NCI-H446 treated with DMSO at 0.1 percent for 48 hours (cell line): ENCODE results near the gene KIF25.

ENCODE experiments used
- DNase-seq: peaks from one replicate; lab custom pipeline; 2025; lab: John Stamatoyannopoulos, UW

KIF25 gene

DNA sequence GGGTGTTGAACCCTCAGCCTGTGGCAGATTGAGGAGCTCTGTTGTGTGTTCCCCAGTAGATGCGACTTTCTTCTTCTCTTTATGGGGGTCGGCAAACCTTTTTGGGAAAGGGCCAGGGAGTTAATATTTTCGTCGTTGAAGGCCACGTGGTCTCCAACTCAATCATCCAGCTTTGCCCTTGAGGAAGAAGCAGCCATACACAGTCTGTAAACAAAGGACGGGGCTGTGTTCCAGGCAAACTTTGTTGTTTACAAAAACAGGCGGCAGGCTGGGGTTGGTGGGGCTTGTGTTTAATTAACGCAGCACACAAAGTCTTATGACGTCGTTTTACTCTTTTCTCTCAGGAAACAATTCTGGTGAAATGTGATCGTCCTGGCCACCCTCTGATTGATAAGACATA lies 20.2 kb downstream of the KIF25 start:
- DNase-seq, result no peak

DNA sequence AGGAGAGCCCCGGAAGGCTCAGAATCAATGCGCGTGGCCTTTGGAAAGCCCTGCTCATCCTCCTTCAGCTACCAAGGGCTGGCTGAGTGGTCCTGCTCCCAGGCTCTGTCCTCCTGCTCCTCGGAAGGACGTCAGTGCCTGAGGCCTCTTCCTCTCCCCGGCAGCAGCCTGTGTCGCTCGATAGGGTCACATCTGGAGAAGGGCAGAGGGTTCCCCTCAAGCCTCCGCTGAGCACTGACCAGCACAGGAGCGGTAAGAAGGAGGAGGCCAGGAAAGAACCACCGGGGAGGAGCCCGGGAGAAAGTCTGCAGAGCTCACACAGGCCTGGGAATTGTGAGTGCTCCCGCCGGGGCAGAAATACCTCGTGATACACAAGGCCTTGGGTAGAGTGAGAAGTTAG lies 21.2 kb downstream of the KIF25 start:
- no peak for DNase-seq

DNA sequence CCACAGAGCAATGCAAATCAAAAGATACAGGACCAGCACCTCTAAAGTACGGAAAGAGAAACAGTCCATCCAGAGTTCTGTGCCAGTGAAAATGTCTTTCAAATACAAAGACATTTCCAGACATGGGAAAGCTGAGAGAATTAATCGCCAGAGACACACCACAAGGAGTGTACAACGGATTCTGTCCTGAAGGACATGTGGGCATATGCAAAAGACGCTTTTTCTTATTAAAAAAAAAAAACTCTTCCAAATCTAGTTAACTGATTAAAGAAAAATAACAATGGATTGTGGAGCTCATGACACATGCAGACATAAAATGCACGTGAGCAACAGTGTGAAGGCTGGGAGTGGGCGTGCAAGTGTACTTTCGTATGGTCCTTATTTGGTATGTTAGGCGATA lies 22.8 kb downstream of the KIF25 start:
- DNase-seq, result no peak

DNA sequence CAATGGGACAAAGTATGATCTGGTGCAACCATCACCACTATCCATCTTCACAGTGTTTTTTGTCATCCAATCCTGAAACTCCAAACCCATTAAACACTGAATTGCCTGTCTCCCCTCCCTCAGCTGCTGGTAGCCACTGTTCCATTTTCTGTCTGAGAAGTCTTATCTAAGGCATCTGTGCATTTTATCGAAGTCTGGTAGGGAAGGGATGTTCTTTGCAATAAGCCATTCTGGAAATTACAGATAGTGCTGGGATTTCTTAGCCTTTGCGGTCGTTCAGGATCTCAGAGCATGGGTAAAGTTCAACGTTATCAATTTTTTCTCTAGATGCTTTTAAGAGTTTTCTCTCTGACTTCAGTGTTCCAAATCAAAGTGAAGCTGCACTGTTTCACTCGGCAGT lies 24.1 kb downstream of the KIF25 start:
- DNase-seq, result no peak

DNA sequence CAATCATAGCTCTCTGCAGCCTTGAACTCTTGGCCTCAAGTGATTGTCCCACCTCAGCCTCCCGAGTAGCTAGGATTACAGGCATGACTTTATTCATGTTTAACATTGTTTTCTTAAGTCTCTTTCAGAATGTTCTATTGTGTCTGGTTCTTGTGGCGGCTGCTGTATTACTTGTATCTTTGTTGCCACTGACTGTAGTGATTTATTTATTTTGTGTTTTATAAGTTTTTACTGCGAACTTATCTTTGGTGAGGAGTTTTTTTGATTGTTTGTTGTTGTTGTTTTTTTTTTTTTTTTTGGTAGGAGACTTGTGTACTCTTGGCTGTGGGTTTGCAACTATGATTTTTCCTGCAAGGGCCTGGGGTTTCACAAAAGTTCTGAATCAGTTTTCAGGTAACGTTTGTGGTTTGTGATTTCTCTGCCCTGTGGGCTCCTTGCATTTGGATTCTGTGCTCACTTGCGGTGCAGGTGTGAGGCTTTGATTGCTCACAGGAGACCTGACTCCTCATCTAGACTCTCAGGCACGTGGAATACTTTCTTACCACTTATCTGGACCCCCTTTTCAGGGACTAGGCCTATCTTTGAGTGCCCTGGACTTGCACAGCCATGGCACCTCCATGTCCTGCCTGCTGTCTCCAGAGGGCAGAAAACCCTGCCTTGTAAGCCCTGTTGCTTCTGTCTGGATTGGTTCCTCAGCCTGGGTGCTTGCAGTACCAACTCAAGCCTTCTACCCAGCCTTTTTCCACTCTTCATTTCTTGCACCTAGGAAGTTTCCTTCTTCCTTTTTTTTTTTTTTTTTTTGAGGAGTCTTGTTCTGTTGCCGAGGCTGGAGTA lies 25.2 kb downstream of the KIF25 start:
- DNase-seq, result no peak

DNA sequence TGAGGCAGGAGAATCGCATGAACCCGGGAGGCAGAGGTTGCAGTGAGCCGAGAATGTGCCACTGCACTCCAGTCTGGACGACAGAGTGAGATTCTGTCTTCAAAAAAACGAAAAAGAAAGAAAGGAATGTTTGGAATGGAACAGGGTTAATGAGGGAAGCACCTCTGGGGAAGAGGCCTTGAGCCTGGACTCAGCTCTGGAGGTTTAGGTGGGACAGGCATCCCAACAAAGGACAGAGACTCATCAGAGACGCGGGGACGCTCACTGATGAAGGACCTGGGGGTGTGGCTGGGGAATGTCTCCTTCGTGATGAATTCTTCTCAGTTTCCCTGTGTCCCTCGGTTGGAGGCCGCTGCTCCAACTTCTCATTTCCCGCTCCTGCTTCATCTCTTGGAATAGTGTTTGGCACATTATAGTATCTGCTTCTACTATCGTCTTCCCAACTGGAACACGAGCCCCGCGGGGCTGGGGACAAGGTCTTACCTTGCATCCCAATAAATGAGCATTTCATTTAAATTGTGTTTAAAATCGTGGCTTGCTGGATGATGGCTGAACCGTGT lies 27.6 kb downstream of the KIF25 start:
- DNase-seq, result no peak

DNA sequence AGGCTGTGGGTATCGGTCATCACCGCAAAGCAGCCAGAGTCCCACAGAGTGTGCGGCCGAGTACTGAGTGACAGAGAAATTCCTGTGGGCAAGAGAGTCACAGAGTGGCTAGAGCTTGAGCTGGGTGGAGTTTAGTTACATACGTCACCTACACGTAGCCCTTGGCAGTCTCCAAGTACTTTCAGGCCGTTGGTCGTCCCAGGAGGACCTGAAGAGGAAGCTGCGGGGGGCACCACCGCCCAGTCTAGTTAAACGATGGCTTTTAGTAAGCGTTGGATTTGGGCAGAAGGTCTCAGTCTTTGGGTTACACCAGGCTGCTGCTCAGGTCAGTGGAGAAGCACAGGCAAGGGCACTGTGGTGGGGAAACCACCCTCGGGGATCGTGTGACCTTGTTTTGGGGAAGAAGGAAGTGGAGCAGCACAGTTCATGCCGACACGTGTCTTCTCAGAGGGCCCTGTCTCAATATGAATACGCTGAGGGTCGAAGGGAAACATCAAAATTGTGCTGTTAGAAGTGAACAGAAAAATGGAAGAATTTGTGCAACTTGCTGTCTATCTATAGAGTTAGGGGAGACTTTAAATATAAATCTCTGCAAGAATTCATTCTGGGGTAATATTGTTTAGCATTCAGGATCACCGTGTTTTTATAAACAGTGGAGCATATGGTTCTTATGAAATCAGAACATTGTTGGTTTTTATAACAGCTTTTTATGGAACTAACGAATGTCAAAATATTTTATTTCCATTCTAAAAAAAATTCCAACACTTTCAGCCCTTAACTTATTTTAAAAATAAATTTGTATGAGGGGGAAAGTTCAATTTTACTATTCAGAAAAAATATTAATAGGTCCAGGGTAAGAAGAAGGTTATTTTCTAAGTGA lies 28.6 kb downstream of the KIF25 start:
- no peak for DNase-seq

DNA sequence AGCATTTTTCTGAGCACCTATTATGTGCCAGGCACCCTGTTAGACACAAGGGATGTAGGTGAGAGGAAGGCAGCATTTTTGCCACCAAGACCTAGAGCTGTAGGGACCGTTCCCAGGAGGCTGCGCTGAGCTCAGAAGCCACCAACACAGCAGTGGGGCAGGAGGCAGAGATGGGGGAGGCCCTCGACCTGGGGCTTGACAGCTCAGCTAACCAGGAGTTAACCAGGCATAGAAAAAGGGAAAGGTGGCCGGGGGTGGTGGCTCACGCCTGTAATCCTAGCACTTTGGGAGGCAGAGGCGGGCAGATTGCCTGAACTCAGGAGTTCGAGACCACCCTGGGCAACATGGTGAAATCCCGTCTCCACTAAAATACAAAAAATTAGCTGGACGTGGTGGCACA lies 29.5 kb downstream of the KIF25 start:
- no peak for DNase-seq

DNA sequence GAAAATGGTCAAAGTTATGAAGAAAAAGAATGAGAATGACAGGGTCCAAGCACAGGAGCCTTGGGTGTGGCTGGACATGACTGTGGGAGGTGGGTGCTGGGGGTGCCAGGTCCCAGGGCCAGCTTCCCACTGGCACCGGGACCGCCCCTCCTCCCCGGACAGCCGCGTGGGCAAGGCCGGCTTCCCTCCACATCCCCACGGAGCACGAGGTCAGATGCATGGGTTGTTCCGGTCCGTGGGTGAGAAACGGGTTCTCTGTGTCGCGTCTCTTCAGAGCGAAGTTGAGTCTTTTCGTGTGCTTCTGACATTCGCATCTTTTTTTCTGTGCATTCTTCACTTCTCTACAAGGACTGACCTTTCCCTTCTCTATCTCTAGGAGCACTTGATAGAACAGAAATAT lies 30.1 kb downstream of the KIF25 start:
- no peak for DNase-seq

DNA sequence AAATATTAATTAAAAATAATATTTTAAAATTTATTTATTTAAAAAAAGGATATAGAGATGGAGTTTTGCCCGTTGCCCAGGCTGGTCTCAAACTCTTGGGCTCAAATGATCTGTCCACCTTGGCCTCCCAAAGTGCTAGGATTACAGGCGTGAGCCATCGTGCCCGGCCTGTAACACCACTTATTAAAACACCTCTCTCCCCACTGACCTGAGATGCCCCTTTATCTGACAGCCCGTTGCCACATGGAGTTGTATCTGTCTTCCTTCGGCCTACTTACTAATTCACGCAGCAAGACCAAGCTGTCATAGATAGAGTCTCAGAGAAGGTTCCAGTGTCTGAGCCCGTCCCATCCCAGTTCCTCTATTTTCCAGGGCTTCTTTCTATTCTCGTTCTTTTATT lies 30.7 kb downstream of the KIF25 start:
- DNase-seq, result no peak

DNA sequence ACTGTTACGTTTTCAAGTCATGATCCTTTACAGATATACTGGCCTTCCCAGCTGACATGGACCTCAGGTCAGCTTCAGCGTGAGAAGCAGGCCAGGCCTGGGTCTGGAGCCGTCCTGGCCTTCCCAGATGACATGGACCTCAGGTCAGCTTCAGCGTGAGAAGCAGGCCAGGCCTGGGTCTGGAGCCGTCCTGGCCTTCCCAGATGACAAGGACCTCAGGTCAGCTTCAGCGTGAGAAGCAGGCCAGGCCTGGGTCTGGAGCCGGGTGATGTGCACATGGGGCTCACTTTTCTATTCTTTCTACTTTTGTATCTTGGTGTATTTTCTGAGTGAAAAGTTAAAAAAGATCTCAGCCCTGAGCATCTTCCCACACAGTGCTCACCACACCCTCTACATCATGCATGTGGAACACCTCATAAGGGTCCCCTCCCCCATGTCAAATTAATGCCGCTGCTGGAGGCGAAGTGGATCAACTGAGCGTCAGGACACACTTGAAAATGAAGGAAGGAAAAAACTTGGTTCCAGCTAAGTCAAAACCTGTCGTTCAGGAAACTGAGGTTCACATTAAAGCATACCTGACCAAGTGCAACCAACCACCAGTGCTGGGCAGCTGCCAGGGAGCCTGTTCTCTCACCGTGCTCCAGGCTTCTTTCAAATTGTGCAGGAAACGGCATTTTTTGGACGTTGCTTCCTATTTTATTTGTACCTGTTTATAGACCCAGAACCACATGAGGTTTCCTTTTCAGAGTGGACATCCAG lies 32.2 kb downstream of the KIF25 start:
- no peak for DNase-seq

DNA sequence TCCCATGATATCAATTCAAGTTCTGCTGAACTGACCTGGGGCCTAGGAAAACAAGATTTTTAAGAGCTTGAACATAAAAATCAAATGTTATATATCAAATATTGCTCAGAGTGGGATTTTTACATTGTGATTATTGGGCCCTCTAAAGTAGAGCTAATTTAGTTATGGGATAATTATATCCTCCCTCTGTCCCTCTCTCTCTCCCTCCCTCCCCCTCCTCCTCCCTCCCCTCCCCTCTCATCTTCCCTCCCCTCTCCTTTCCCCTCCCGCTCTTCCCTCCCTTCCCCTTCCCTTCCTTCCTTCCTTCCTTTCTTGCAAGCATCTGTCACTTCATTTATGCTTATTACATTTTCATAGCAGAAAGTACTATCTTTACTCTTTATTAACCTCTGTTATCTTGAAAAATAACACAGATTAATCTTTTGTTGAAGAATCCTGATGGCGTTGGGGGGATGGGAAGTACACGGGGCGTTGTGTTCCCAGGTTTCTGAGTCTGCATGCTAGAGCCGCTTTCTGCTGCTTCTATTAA lies 32.8 kb downstream of the KIF25 start:
- DNase-seq, result no peak

DNA sequence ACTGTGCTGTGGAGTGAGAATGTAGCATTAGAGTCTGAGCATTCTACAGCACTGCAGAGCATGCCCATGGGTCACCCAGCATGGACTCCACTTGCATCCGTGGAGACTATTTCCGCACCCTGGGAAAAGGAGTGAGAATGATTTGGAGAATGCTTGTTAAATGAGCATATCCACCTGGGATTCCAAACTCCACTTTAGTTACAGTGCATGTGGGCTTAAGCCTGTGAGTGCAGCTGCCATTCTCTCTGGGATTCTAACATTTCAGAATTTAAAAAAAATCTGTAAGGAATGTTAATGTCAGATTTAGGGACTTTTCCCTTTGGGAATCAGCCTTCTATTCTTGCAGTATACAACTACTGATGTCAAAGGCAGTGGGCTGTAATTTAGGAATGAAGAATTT lies 33.4 kb downstream of the KIF25 start:
- no peak for DNase-seq

DNA sequence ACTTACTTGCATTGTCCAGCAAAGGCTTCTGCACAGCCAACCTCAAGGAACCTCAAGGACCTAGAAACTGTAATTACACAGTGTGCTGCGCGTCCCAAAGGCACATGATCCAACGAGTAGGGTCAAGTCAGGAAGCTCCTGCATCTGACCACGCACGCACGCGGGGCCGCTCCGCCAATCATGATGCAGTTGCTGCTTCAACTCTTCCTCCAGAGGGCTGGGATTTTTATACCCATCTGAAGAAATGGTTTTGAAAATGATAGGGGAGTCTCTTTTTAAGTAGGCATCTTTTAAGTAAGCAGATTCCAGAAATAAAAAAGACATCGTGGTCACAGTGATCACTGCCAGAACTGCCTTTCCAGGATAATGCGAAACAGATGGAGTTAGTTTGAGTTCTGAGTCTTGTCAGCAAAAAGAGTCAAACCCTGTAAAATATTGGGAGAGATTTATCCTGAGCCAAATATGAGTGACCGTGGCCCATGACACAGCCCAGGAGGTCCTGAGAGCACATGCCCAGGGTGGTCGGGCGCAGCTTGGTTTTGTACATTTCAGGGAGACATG lies 34.0 kb downstream of the KIF25 start:
- DNase-seq, result no peak

DNA sequence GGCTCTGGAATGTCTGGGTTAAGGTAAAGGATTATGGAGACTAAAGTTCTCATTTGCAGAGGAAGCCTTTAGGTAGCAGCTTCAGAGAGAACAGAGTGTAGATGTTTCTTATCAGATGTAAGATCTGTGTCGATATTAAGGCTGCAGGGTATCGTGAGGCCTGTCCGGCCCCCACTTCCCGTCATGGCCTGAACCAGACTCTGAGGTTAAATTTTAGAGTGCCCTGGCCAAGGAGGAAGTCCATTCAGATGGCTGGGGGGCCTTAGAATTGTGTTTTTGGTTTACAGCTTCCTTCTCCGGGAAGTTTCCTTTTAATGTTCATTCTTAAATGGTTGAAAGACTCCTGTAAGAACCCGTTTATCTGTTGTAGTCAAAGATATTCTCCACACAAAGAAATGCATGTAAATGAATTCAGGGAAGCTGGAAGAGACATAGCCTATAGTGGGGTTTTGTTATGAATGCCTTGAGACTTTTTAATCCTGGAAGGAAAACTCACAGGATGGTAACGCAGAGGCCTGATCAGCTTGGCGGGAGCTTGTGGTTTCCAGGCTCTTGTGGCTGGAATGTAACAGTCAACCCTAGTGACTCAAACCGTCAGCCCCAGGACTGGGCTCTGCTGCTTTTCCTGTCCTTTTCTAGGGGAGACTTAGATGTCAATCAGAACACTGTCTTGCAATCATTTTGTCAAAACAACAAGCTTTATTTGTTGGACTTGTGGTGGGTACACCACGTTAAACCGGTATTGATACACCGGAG lies 34.7 kb downstream of the KIF25 start:
- no peak for DNase-seq

DNA sequence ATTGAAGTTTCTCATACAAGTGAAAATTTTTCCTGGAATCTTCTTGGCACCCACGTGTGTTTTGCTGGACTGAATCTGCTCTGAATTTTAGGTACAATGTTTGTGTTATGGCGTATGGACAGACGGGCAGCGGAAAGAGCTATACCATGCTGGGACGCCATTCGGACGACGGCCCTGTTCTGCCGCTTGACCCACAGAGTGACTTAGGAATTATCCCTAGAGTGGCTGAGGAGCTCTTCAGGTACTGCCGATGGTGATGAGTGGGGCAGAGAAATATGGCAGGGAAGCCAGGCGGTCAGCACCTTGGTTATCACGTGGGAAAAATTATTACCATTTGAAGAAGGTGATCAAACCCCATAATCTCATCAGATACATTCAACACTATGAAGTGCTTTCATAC lies 36.3 kb downstream of the KIF25 start:
- DNase-seq, result no peak

DNA sequence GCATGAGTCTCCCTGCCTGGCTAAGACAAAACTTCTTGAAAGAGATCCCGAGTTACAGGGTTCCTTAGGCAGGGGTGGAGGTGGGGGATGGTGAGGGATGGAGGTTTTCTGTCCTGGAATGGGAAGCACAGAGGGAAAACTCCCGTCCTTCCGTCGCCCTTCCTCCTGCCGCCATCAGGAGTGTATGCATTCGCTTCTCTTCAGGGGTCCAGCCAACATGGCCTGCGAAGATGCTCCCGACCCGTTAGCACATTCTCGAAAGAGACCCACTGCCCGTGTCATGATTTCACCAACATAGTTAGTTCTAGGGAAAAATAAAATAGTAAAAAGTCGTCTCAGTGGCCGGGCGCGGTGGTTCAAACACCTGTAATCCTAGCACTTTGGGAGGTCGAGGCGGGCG lies 37.1 kb downstream of the KIF25 start:
- no peak for DNase-seq

DNA sequence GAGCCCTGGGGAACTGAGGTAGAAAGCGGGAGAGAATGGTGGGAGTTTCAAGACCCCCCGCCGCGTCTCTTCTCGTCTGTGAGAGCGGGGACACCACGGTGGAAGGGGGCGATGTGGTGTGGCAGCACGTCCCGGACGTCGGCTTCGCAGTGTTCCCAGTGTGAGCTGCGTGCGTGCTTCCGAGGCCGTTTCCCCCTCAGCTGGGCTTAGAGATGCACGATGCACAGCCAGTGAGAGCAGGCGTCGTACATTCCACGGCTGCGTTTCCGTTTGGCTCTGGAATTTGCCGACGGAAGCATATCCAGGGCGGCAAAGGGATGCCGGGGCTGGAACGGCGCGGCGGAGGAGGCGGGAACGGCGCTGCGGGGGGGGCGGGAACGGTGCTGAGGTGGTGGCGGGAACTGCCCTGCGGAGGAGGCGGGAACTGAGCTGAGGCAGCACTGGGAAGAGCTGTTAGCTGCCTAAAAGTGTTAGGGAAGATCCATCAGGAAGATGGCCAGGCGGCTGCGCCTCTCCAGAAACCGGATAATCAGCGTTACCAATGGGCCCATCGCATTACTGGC lies 37.7 kb downstream of the KIF25 start:
- no peak for DNase-seq

DNA sequence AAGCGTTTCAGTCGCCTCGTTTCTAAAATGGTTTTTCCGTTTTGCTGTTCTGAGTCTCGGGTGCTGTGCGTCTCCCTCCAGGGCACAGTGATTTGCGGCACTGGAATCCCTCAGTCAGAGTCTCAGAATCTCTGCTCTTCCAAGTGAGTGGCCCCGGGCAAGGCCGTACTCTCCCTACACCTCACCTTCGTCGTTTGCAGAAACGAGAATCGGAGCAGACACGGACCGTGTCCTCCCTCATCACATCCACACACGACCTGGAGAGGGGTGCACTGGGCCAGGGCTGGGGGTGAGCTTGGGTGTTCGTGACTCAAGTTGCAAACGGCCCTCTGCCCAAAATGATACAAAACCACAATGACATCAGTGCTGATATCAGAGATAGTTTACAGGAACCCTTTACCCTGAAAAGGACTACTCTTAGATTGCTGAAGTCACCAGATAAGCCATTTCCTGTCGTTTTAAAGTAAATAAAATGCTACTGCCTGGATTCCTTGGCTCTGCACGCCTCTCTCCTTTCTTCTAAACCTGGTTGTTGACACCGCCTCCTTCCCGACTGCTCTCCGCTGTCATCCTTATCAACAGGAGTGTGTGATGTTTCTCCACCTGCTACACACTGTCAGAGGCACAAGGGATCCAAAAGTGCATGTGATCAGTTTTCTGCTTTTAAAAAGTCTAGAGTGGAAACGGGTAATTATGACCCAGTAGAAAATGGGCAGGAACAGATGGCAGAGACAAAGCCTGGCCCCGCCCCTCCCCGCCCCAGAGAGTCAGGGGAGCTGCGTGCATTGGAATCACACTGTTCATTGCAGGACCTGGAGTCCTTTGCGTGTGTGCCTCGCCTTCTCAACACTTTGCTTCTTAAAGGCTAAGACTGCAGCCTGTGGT lies 38.4 kb downstream of the KIF25 start:
- DNase-seq, result no peak

DNA sequence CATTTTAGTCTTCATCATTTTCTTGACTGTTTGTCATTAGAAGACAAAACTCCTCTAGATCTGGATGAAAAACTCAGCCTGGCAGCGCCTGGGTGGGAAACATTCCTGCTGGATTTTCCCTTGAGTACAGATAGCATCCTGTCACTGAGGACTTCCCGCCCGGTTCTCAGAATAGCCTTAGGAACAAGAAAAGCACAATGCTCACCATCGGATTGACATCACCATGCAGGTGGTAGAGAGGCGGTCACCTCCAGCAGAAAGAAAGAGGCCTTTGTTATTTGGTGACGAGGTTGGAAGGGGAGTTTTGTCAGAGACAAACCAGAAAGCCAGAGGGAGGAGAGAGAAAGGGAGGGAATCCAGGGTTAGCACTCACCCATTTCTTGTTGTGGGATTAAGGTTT lies 39.8 kb downstream of the KIF25 start:
- no peak for DNase-seq
